ENCODE results near the gene CLIP2. TPM values are rescaled to one million over a fixed set of nuclear protein-coding genes. Genes with fewer than 3 reads are reported as not detected.
A peak's percentile ranks its signal among the peaks of the same experiment; 100 is the strongest.

Gene CLIP2
- total RNA-seq, 6 experiments from 2014 or later, result 27.9 to 37.5 (median 34.5) TPM

DNA sequence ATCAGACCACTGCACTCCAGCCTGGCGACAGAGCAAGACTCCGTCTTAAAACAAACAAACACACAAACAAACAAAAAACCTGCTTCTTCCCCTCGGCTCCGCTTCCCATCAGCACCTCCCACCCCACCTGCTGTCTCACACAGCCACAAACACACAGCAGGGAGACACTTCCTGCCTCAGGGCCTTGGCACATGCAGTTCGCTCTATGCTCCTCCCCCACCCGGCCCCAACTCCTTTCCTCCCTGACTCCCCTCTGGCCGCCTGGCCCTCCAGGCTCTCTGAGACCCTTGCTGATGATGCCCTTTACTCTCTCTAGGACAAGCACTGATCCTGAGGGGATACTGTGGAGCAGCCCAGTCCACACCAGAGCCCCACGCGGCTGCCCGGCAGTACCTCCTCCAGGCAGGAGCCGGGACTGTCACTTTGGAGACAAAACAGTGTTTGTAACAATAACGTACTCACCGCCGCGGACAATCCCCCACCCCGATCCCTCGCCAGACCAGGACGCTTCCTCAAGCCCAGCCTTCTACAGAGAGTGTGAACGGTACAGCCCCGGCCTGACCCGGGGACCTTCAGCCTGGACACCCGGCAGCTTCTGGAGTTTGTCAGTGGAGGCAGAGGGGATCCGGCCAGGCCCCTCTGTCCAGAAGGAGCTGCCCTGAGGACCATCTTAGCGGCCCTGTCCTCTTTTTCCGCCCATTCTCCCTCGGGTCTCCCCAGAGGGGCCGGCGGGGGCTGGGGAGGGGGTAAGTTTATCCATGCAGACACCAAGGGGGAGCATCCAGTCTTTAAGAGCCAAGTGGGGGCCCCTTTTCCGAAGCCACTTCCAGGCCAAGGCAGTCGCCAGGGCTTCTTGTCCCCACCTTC, 114.5 kb downstream of the CLIP2 start:
- Mint-ChIP-seq H3K27ac (no peak overlapping the region), H3K4me3 (no peak overlapping the region), H3K27me3 (ENCODE audit: insufficient read depth) (no peaks in the 10 kb centered on the region), H3K4me1 (ENCODE audit: low read depth) (peaks cover 5% of the 10 kb centered on the region), H3K36me3 (ENCODE audit: low read depth) (peaks cover 4% of the 10 kb centered on the region; the same call in 1 of the 2 replicates), H3K9me3 (no peaks in the 10 kb centered on the region)
- TF ChIP-seq, protein P1, sequence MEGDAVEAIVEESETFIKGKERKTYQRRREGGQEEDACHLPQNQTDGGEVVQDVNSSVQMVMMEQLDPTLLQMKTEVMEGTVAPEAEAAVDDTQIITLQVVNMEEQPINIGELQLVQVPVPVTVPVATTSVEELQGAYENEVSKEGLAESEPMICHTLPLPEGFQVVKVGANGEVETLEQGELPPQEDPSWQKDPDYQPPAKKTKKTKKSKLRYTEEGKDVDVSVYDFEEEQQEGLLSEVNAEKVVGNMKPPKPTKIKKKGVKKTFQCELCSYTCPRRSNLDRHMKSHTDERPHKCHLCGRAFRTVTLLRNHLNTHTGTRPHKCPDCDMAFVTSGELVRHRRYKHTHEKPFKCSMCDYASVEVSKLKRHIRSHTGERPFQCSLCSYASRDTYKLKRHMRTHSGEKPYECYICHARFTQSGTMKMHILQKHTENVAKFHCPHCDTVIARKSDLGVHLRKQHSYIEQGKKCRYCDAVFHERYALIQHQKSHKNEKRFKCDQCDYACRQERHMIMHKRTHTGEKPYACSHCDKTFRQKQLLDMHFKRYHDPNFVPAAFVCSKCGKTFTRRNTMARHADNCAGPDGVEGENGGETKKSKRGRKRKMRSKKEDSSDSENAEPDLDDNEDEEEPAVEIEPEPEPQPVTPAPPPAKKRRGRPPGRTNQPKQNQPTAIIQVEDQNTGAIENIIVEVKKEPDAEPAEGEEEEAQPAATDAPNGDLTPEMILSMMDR (IDR thresholded peaks at IDR 0.05), result no peak
- no peak for DNase-seq

DNA sequence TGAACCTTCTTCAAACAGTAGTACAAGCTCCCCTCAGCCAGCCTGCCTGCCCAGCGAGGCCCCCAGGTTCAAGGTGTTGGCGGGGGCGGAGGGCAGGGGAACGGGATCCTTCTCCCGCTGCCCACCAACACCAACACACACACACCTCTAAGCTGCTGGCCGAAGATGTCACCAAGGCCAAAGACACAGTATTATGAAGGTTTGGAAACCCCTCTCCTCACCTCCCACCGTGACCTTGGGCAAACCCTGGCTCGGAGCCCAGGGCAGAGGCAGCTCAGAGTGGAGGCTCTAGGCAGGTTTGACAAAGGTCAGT, 115.1 kb downstream of the CLIP2 start:
- Mint-ChIP-seq H3K4me1 (ENCODE audit: low read depth) (peaks cover 7% of the 10 kb centered on the region), H3K36me3 (ENCODE audit: low read depth) (peaks cover 4% of the 10 kb centered on the region; the same call in 1 of the 2 replicates), H3K27ac (no peak overlapping the region), H3K9me3 (no peaks in the 10 kb centered on the region), H3K27me3 (ENCODE audit: insufficient read depth) (no peaks in the 10 kb centered on the region), H3K4me3 (no peak overlapping the region)
- DNase-seq, result no peak
- TF ChIP-seq, protein P1 (IDR thresholded peaks at IDR 0.05), result no peak

DNA sequence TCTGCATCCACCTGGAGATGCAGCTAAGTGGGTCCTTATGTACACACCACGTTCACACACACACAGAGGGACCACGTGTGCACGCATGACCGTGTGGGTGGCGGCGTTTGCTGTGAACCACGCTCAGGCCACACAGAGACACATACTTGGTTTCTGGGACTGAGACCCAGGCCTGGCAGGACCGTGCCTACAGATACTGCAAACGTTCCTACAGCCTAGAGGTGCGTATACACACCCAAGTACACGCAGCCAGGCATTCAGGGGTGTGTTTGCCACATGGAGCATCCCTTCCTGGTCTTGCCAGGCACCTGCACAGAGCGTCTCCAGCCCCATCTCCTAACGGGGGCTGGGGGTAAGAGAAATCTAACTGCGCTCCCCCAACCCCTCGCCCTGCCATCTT, 115.5 kb downstream of the CLIP2 start:
- Mint-ChIP-seq H3K36me3 (ENCODE audit: low read depth) (peaks cover 4% of the 10 kb centered on the region; the same call in 1 of the 2 replicates), H3K4me3 (no peak overlapping the region), H3K27me3 (ENCODE audit: insufficient read depth) (no peaks in the 10 kb centered on the region), H3K4me1 (ENCODE audit: low read depth) (peaks cover 7% of the 10 kb centered on the region), H3K9me3 (no peaks in the 10 kb centered on the region), H3K27ac (no peak overlapping the region)
- no peak for DNase-seq
- TF ChIP-seq, protein P1 (IDR thresholded peaks at IDR 0.05), result no peak

DNA sequence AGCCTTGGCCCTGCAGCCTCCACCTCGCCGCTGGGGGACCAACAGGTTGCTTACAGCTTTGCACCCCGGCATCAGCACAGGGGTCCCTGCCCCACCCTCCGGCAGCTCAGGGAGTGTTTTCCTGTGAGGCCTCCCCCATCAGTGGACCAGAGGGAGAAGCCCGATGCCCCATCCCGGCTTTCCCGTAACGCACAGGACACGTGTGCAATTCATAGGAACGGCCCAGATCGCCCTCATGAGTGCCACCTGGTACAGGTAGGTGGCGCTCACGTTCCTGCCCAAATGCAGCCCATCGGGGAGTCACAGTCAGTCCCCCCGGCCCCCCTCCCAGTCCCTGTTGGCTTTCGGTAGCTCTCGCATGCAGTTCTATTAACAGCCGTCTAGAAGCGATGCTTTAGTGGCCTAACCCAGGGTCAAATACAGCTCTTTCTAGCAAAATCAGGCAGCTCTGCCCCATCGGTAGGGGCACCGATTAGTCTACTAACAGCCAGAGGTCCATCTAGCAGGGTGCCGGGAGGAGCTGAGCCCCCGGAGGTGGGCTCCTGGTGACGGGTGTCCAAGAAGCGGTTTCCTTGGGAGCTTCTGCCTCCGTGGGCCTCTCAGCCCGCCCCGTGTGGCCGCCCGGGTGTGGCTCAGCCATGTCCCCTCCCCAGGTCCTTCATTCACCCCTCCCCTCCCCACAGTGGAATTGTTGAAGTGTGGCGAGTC, 116.1 kb downstream of the CLIP2 start:
- DNase-seq, result no peak
- H3K4me1 Mint-ChIP-seq (ENCODE audit: low read depth), result peaks cover 7% of the 10 kb centered on the region
- H3K27ac Mint-ChIP-seq, result no peak overlapping the region
- H3K27me3 Mint-ChIP-seq (ENCODE audit: insufficient read depth), result peaks cover 4% of the 10 kb centered on the region; the same call in 1 of the 2 replicates
- H3K36me3 Mint-ChIP-seq (ENCODE audit: low read depth), result peaks cover 4% of the 10 kb centered on the region; the same call in 1 of the 2 replicates
- H3K4me3 Mint-ChIP-seq, result no peak overlapping the region
- H3K9me3 Mint-ChIP-seq, result no peaks in the 10 kb centered on the region
- TF ChIP-seq, protein P1 (IDR thresholded peaks at IDR 0.05), result peak; percentile 69

DNA sequence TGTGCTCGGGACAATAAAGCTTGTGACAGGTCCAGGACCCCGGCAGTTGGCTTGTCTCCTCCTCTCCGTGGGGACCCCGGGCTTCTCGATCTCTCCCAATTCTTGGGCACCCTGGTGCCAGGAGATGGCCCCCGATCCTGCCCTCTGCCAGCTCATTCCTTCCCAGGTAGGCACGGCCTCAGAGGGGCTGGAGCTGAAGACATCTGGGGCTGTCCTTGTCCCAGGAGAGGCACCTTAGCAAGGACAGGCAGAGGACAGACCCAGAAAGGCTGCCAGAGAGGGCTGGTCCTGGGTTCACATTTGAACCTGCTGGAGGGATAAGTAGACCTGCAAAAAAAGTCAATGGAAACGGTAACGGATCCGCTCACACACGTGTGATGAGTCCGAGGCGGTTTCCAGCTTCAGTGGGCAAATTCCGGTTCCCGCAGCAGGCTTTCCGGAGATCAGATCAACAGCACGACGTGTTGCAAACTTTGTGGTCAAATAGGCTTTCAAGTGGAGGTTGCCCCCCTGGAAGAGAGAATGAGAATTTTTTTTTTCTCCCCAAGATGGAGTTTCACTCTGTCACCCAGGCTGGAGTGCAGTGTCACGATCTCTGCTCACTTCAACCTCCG, 116.8 kb downstream of the CLIP2 start:
- H3K9me3 Mint-ChIP-seq, result no peaks in the 10 kb centered on the region
- peaks cover 7% of the 10 kb centered on the region for H3K4me1 Mint-ChIP-seq (ENCODE audit: low read depth)
- no peak for DNase-seq

More for the DNA sequence above, 116.8 kb downstream of the CLIP2 start:
- H3K27me3 Mint-ChIP-seq (ENCODE audit: insufficient read depth), result peaks cover 4% of the 10 kb centered on the region; the same call in 1 of the 2 replicates
- H3K4me3 Mint-ChIP-seq, result no peak overlapping the region
- no peak overlapping the region for H3K27ac Mint-ChIP-seq
- TF ChIP-seq, protein P1 (IDR thresholded peaks at IDR 0.05), result no peak
- H3K36me3 Mint-ChIP-seq (ENCODE audit: low read depth), result peaks cover 4% of the 10 kb centered on the region; the same call in 1 of the 2 replicates
